ENCODE measurements around the gene LUC7L.

GRCh38 chr16:159136-159849 lies 70.0 kb downstream of the LUC7L start:
- TF ChIP-seq CTCF (IDR thresholded peaks at IDR 0.05) (no peak), POLR2A (IDR thresholded peaks at IDR 0.05) (no peak)
